ES-I3 (cell line): ENCODE measurements around the gene CCNK.

Source experiments
- H3K36me3 ChIP-seq: 2 replicates; pipeline ENCODE4 v1.6.1; 2013; ENCODE audit warnings: mild to moderate bottlenecking, low read length, control low read depth, moderate library complexity; ENCODE audit not compliant: insufficient read depth
- H3K4me1 ChIP-seq: 2 replicates; pipeline ENCODE4 v1.6.1; 2013; ENCODE audit warnings: mild to moderate bottlenecking, control low read depth, low read length; ENCODE audit not compliant: insufficient read depth
- H3K9ac ChIP-seq: 2 replicates; pipeline ENCODE4 v1.6.1; 2013; ENCODE audit warnings: low read depth, mild to moderate bottlenecking, low read length, moderate library complexity
- H3K9me3 ChIP-seq: 2 replicates; pipeline ENCODE4 v1.6.1; 2013; ENCODE audit warnings: mild to moderate bottlenecking, low read length, moderate library complexity; ENCODE audit not compliant: control insufficient read depth, insufficient read depth

Gene CCNK

GRCh38 chr14:99524091-99524661, 43.0 kb downstream of the CCNK start:
- H3K4me1 ChIP-seq = peaks cover 40% of the 10 kb centered on the region
- H3K9ac ChIP-seq = no peak overlapping the region
- H3K36me3 ChIP-seq = peaks cover 2% of the 10 kb centered on the region; the same call in 1 of the 2 replicates
- no peaks in the 10 kb centered on the region for H3K9me3 ChIP-seq

DNA sequence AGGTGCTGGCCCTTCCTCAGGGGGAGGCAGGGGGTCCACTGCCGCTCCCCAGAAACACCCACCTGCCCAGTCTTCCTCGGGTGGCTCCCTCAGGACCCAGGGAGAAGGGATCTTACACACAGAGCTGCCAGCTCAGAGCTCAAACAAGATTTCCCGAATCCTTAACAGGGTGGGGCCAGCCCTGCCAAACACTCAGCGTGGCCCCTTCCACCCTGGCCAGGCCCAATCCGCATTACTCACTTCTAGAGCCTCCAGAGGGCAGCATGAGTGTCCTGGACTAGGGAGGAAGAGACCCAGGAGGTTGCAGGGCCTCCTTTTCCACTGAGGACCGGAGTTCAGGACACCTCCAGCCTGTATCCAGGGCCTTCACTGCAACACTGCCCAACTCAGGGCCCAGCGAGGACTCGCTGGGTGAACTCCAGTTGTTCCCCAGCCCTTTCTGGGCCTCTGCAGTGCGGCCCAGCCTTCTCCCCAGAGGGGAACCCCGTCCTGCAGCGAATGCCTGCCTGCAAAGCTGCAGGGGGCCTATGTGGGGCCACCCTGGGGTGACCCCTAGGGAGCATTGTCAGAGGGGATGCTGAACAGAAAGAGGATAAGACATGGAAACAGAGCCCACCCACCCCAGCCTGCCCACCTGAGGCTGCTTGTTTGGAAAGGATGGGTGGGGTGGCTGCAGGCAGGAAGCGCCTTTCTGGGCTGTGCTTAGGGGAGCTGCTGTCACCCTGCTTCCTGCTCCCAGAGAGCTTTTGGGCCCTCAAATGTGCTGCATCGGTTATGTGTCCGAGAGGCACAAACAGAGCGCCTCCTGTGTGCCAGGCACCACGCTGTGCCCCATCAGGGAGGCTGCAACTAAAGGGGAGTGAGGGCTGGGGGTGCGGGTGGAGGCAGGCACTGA, 43.8 kb downstream of the CCNK start:
- H3K4me1 ChIP-seq = peaks cover 42% of the 10 kb centered on the region
- no peak overlapping the region for H3K9ac ChIP-seq
- H3K9me3 ChIP-seq = no peaks in the 10 kb centered on the region
- peaks cover 2% of the 10 kb centered on the region; the same call in 1 of the 2 replicates for H3K36me3 ChIP-seq

GRCh38 chr14:99525699-99526080, 44.5 kb downstream of the CCNK start:
- Histone ChIP-seq H3K9me3 (no peaks in the 10 kb centered on the region), H3K36me3 (peaks cover 2% of the 10 kb centered on the region; the same call in 1 of the 2 replicates), H3K9ac (no peak overlapping the region), H3K4me1 (peaks cover 46% of the 10 kb centered on the region)

- peaks cover 49% of the 10 kb centered on the region for H3K4me1 ChIP-seq
- H3K36me3 ChIP-seq = peaks cover 2% of the 10 kb centered on the region; the same call in 1 of the 2 replicates
- H3K9me3 ChIP-seq = no peaks in the 10 kb centered on the region
- no peak overlapping the region for H3K9ac ChIP-seq
Observed at GRCh38 chr14:99527026-99527425, 45.8 kb downstream of the CCNK start.

DNA sequence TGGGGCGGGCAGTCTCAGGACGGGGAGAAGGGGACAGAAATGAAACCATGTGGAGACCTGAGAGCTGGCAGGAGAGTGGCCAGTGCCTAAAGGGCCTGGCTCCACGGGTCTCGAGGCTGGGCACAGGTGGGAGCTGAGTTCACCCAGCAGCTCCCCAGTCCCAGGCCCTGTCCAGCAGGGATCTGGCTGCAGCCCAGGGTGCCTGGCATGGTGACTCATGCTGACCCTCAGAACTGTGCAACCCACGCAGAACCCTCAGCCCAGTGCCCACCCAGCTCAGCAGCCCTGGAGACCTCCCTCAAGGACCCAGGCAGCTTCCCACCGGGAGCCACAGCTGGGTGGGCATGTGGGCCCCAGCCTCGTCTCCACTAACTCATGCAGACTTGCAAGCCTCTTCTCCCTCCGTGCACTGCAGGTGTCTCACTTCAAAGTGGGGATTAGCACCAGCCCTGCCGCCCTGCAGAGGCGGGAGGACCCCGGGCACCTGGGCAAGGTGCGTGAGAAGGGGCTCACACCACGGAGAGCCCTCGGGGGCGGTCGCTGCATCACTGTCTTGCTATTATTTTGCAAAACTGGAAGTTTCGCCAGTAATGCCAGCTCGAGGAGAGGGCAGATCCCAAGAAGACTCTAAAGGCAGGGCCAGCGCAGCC, 46.3 kb downstream of the CCNK start:
- Histone ChIP-seq H3K9me3 (no peaks in the 10 kb centered on the region), H3K4me1 (peaks cover 44% of the 10 kb centered on the region), H3K9ac (no peak overlapping the region), H3K36me3 (peaks cover 2% of the 10 kb centered on the region; the same call in 1 of the 2 replicates)

GRCh38 chr14:99529899-99530298, 48.7 kb downstream of the CCNK start:
- Histone ChIP-seq H3K9ac (no peak overlapping the region), H3K36me3 (peaks cover 2% of the 10 kb centered on the region; the same call in 1 of the 2 replicates), H3K4me1 (peaks cover 22% of the 10 kb centered on the region), H3K9me3 (no peaks in the 10 kb centered on the region)

DNA sequence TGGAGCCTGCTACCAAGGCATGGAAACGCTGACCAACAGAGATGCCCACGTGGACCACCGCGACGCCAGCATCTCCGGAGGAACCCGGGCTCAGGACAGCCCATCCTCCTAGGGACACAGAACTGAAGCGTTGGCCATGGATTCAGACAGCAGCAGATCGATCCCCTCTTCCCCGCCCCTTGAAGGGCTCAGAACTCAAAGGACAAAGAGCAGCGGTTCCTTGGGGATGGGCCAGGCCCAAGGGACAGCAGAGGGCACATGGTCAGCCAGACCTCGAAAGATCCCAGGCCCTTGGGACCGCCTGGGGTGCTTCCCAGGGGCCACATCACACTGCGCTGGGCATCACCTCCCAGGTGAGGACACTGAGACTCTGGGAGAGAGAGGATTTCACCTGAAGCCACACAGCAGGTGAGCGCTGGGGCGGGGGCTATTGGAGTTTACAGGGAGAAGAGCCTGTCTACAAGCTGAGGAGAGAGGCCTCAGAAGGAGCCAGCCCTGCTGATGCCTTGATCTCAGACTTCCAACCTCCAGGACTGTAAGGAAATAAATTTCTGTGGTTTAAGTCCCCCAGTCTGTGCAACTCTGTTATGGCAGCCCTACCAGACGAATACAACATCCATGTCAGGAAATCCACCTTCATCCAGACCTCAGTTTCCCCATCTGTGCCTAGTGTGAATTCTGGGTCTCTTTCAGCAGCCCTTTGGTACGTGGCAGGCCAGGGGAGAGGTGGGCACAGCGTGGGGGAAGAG, 49.4 kb downstream of the CCNK start:
- Histone ChIP-seq H3K9me3 (no peaks in the 10 kb centered on the region), H3K36me3 (peaks cover 2% of the 10 kb centered on the region; the same call in 1 of the 2 replicates), H3K4me1 (peaks cover 17% of the 10 kb centered on the region), H3K9ac (no peak overlapping the region)

DNA sequence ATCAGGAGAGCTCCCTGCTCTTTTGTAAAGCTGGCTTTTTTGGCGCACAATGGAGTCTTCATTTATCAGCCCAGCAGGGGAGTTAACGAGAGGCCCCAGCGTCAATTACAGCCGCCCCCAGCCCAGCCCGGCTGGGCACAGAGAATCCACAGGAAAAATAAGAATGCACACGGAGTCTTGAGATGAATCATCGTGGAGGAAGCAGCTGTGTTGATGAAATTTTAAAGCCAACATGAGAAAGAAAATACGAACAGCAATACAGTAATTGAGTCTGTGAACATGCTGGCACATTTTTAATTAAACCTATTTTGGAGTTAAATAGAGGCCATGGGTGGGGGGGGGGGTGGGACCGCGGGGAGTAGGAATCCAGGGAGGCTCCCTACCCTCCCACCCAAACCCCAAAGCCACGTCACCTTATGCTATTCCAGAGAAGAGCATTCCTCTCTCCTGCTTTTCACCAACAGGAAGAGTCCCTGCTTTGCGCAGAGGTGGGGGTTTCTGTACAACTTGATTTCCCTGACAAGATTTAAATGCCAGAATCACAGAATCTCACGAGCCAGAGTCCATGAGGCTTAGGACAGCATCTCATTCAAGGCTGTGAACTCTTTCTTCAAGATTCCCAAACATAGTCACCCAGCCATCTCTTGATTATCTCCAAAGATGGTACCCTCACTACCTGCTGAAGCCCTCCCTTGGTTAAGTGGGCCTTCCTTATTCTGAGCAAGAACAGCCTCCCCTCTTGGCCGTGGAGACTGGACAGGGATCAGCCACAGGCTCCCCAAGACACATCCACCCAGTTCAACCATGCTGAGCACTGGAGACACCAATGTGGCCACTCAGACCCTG, 50.3 kb downstream of the CCNK start:
- H3K4me1 ChIP-seq = peaks cover 25% of the 10 kb centered on the region
- H3K9ac ChIP-seq = no peak overlapping the region

GRCh38 chr14:99532310-99532709, 51.1 kb downstream of the CCNK start:
- Histone ChIP-seq H3K36me3 (peaks cover 2% of the 10 kb centered on the region; the same call in 1 of the 2 replicates), H3K9ac (no peak overlapping the region), H3K9me3 (no peaks in the 10 kb centered on the region), H3K4me1 (peaks cover 34% of the 10 kb centered on the region)

More for the DNA sequence above, 50.3 kb downstream of the CCNK start:
- peaks cover 2% of the 10 kb centered on the region; the same call in 1 of the 2 replicates for H3K36me3 ChIP-seq
- no peaks in the 10 kb centered on the region for H3K9me3 ChIP-seq

- Histone ChIP-seq H3K36me3 (no peaks in the 10 kb centered on the region), H3K4me1 (peaks cover 47% of the 10 kb centered on the region), H3K9ac (no peak overlapping the region), H3K9me3 (no peaks in the 10 kb centered on the region)
Observed at GRCh38 chr14:99534333-99534732, 53.1 kb downstream of the CCNK start.

DNA sequence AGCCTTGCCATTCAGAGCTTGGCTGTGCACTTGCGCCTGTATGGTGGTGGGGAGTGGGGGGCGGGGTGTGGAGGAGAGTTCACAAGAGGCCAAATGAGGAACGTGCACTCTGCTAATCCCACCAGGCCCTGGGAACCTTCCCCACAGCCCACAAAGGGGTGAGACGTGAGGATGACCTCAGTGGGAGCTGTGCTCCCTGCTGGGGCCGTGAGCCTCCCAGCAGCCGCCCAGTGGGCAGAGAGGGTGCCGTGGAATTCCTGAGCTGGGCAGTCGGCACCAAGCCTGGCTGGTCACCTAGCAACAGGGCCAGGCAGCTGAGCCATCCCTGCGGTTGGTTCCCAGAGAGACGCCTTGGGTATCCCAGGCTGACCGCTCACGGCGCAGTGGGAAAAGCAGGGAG, 53.7 kb downstream of the CCNK start:
- H3K4me1 ChIP-seq = peaks cover 47% of the 10 kb centered on the region

DNA sequence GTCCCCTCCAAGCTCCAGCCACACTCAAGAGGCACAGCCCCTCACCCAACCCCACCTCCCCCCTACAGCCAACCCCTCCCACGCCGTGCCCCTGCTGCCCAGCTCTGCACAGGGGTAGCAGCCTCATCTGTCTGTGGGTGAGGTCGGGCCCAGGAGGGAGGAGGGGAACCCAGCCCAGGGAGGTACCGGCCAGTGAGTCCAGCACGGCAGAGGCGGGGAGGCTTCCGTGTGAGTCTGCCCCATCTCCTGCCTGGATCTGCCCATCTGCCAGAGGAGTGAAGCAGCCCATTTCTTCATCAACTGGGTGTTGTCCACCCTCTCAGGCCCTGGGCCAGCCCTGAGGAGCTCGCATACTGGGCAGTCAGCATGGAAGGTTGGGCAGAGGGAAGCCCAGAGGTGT, 54.2 kb downstream of the CCNK start:
- H3K9ac ChIP-seq = no peak overlapping the region
- no peaks in the 10 kb centered on the region for H3K9me3 ChIP-seq
- peaks cover 41% of the 10 kb centered on the region for H3K4me1 ChIP-seq
- no peaks in the 10 kb centered on the region for H3K36me3 ChIP-seq

More for the DNA sequence above, 53.7 kb downstream of the CCNK start:
- Histone ChIP-seq H3K9ac (no peak overlapping the region), H3K9me3 (no peaks in the 10 kb centered on the region), H3K36me3 (no peaks in the 10 kb centered on the region)
